Lung microvascular endothelial cell (primary cell): ENCODE data around the gene TNFRSF11A. TPM values are rescaled to one million over a fixed set of nuclear protein-coding genes. Genes with fewer than 3 reads are reported as not detected.

Experiments
- DNase-seq, 2 donors: peaks; one replicate each; pipeline versions ENCODE4 v3.0.0 to v3.0.0-alpha.2; 2010; ENCODE audit warnings: low read depth in 2 of 2
- total RNA-seq: library from RNA; depleted of rRNA; stranded (reverse); fragments of >200 nt; gene quantifications from 2 replicates; pipeline ENCODE4 v1.2.1, GENCODE V29; 2014

The TNFRSF11A gene
- total RNA-seq: 18.7 and 31.7 TPM in 2 replicates

GRCh38 chr18:62324917-62325805 lies at the start of gene TNFRSF11A:
TSS of gene TNFRSF11A (plus strand) at chr18:62325310. CDS start at chr18:62325353, 43 bp downstream.
- peak; percentile 31 to 79 for DNase-seq

- DNase-seq: no peak
These were observed 48.1 kb upstream of the TNFRSF11A start for GRCh38 chr18:62277045-62277444.

GRCh38 chr18:62279561-62279960 lies 45.5 kb upstream of the TNFRSF11A start:
- DNase-seq: no peak

- no peak for DNase-seq
These were observed 45.1 kb upstream of the TNFRSF11A start for GRCh38 chr18:62280058-62280457.

- DNase-seq: no peak
These were observed 44.3 kb upstream of the TNFRSF11A start for GRCh38 chr18:62280786-62281185.

GRCh38 chr18:62281684-62282083 lies 43.4 kb upstream of the TNFRSF11A start:
- DNase-seq: peak; percentile 37 to 89

- peak in 1 of 2 donors; percentile 52 for DNase-seq
These were observed 42.9 kb upstream of the TNFRSF11A start for GRCh38 chr18:62282188-62282629.

- no peak for DNase-seq
These were observed 40.5 kb upstream of the TNFRSF11A start for GRCh38 chr18:62284637-62285036.

- no peak for DNase-seq
These were observed 39.8 kb upstream of the TNFRSF11A start for GRCh38 chr18:62285281-62285680.

GRCh38 chr18:62287781-62288664 lies 37.1 kb upstream of the TNFRSF11A start:
- no peak for DNase-seq

GRCh38 chr18:62288665-62289008 lies 36.5 kb upstream of the TNFRSF11A start:
- DNase-seq: no peak

GRCh38 chr18:62289047-62289446 lies 36.1 kb upstream of the TNFRSF11A start:
- no peak for DNase-seq

- no peak for DNase-seq
These were observed 31.0 kb upstream of the TNFRSF11A start for GRCh38 chr18:62294073-62294472.

GRCh38 chr18:62300359-62300963 lies 24.6 kb upstream of the TNFRSF11A start:
- DNase-seq: no peak

- DNase-seq: no peak
These were observed 23.8 kb upstream of the TNFRSF11A start for GRCh38 chr18:62301322-62301721.

- no peak for DNase-seq
These were observed 12.3 kb upstream of the TNFRSF11A start for GRCh38 chr18:62312851-62313250.

GRCh38 chr18:62318228-62319180 lies 6.6 kb upstream of the TNFRSF11A start:
- DNase-seq: no peak

GRCh38 chr18:62321201-62321600 lies 3.9 kb upstream of the TNFRSF11A start:
- no peak for DNase-seq

GRCh38 chr18:62323483-62324180 lies 1.5 kb upstream of the TNFRSF11A start:
- no peak for DNase-seq
